PFSK-1 (cell line): ENCODE results near the gene PMS1.

Experiments
- FOXP2 ChIP-seq: optimal IDR thresholded peaks from 2 replicates; pipeline ENCODE3; 2011; ENCODE audit warnings: borderline replicate concordance, control low read depth, inconsistent platforms; ENCODE audit not compliant: insufficient read depth; ENCODE audit errors: extremely low read length, extremely low read depth
- POLR2AphosphoS5 ChIP-seq: IDR thresholded peaks from 2 replicates; pipeline ENCODE4 v1.6.1; 2012; ENCODE audit warnings: low read depth, mild to moderate bottlenecking, control low read depth, low read length, moderate library complexity

- TF ChIP-seq POLR2AphosphoS5: no peak
- TF ChIP-seq FOXP2: no peak
These were observed 112.6 kb downstream of the PMS1 start for GRCh38 chr2:189896809-189897208.
